K562 (cell line): Measurements from ENCODE around the gene ARAF. TPM values are rescaled to one million over a fixed set of nuclear protein-coding genes. Genes with fewer than 3 reads are reported as not detected.
A peak's percentile ranks its signal among the peaks of the same experiment; 100 is the strongest.

ENCODE experiments used
- CCAR2 ChIP-seq: fragments of 200-400 bp; formaldehyde crosslinking; IDR thresholded peaks from 2 replicates; pipeline ENCODE4 v1.6.1; 2017; ENCODE audit warnings: mild to moderate bottlenecking, low read depth, low read length
- E2F4 ChIP-seq: sonication (generic); formaldehyde crosslinking; IDR thresholded peaks from 2 replicates; pipeline ENCODE4 v1.8.0; 2022; ENCODE audit warnings: mild to moderate bottlenecking, low read depth, missing genetic modification reagents
- E2F8 ChIP-seq: fragments of 450-650 bp; IDR thresholded peaks from 2 replicates; pipeline ENCODE4 v1.7.1; 2018; ENCODE audit warnings: mild to moderate bottlenecking, low read depth; ENCODE audit not compliant: partially characterized antibody
- ERF ChIP-seq: fragments of 450-650 bp; formaldehyde crosslinking; IDR thresholded peaks from 2 replicates; pipeline ENCODE4 v1.4.0; 2020; ENCODE audit warnings: mild to moderate bottlenecking, mixed read lengths
- ETV5 ChIP-seq: sonication (generic); formaldehyde crosslinking; IDR thresholded peaks from 2 replicates; pipeline ENCODE4 v1.4.0; 2020; ENCODE audit warnings: low read depth, mild to moderate bottlenecking, missing genetic modification reagents
- GMEB1 ChIP-seq: fragments of 250-450 bp; sonication (Bioruptor Pico); IDR thresholded peaks from 2 replicates; pipeline ENCODE4 v1.4.0; 2020; ENCODE audit warnings: mild to moderate bottlenecking
- HDAC2 ChIP-seq: fragments of 450-650 bp; IDR thresholded peaks from 2 replicates; pipeline ENCODE4 v1.6.1; 2016; ENCODE audit warnings: mild to moderate bottlenecking
- HMGXB4 ChIP-seq: sonication (generic); formaldehyde crosslinking; IDR thresholded peaks from 2 replicates; pipeline ENCODE4 v1.8.1; 2023; ENCODE audit warnings: mild to moderate bottlenecking, missing genetic modification reagents
- MECOM ChIP-seq: fragments of 250-450 bp; sonication (Bioruptor Pico); IDR thresholded peaks from 2 replicates; pipeline ENCODE4 v1.8.0; 2022; ENCODE audit warnings: inconsistent platforms
- NR2F6 ChIP-seq: fragments of 450-650 bp; formaldehyde crosslinking; IDR thresholded peaks from 2 replicates; pipeline ENCODE4 v1.4.0; 2020; ENCODE audit warnings: mild to moderate bottlenecking
- SIN3B ChIP-seq: fragments of 450-650 bp; IDR thresholded peaks from 2 replicates; pipeline ENCODE4 v1.6.1; 2017; ENCODE audit warnings: low read depth, mild to moderate bottlenecking, moderate library complexity
- SRSF1 ChIP-seq: fragments of 200-400 bp; formaldehyde crosslinking; IDR thresholded peaks from 2 replicates; pipeline ENCODE4 v1.6.1; 2017; ENCODE audit warnings: mild to moderate bottlenecking, low read depth, low read length, moderate library complexity
- TFAP4 ChIP-seq: sonication (generic); formaldehyde crosslinking; IDR thresholded peaks from 2 replicates; pipeline ENCODE4 v1.8.0; 2022; ENCODE audit warnings: missing genetic modification reagents, mild to moderate bottlenecking, moderate library complexity, borderline replicate concordance
- ZFPM2 ChIP-seq: fragments of 250-450 bp; sonication (Bioruptor Pico); IDR thresholded peaks from 2 replicates; pipeline ENCODE4 v1.5.1; 2022; ENCODE audit warnings: mild to moderate bottlenecking
- ZNF197 ChIP-seq: fragments of 200-800 bp; sonication (Bioruptor generic); IDR thresholded peaks from 2 replicates; pipeline ENCODE4 v1.6.1; 2016; ENCODE audit warnings: low read depth, missing genetic modification characterization, missing compliant biosample characterization
- ZNF551 ChIP-seq: fragments of 250-450 bp; sonication (Bioruptor Pico); IDR thresholded peaks from 2 replicates; pipeline ENCODE4 v1.5.0; 2021; ENCODE audit warnings: mild to moderate bottlenecking, moderate library complexity
- ZSCAN32 ChIP-seq: fragments of 450-650 bp; formaldehyde crosslinking; IDR thresholded peaks from 2 replicates; pipeline ENCODE4 v1.4.0; 2020; ENCODE audit warnings: mild to moderate bottlenecking, moderate library complexity
- polyA plus RNA-seq, 8 experiments: library from polyadenylated mRNA; depleted of rRNA in 4 of 8; stranded (reverse) in 5 of 8; unstranded in 3 of 8; fragments of >200 nt; fragmentation: Nextera tagmentation in 2 of 8; fragmentation: Illumina TruSeq in 1 of 8; extraction: Ambion mirVana in 2 of 8; extraction: Trizol in 1 of 8; gene quantifications; 2 replicates each; pipeline versions ENCODE4 v1.2.1 to v1.2.3, GENCODE V29; 2011 to 2014; ENCODE audit warnings: inconsistent platforms in 1 of 8, missing spikeins in 1 of 8
- total RNA-seq, 7 experiments: library from RNA; depleted of rRNA in 6 of 7; stranded (reverse); fragments of >200 nt in 6 of 7; fragmentation: Illumina TruSeq in 2 of 7; extraction: Trizol in 2 of 7; gene quantifications; 2 replicates each; pipeline versions ENCODE4 v1.2.1 to v1.2.3, GENCODE V29; 2011 to 2021; ENCODE audit warnings: low replicate concordance in 1 of 7

The ARAF gene
- total and polyA plus RNA-seq, 9 of the 15 experiments (the other 6 are each of a cell fraction or from before 2014, with no cell fraction given): 5.5 to 70.0 (median 29.4) TPM

- TF ChIP-seq E2F8: no peak
- TF ChIP-seq GMEB1 (CRISPR knock-in tag): peak; percentile 92
- no peak for TF ChIP-seq CCAR2
- no peak for TF ChIP-seq ZNF551 (CRISPR knock-in tag)
- peak; percentile 72; the same call in 1 of the 2 replicates for TF ChIP-seq E2F4
- TF ChIP-seq ETV5 (CRISPR knock-in tag): peak; percentile 4; the same call in 1 of the 2 replicates
- peak; percentile 68; the same call in 1 of the 2 replicates for TF ChIP-seq ZNF197 (CRISPR knock-in tag)
- TF ChIP-seq ERF: no peak
- no peak for TF ChIP-seq SRSF1
- no peak for TF ChIP-seq ZFPM2 (CRISPR knock-in tag)
- TF ChIP-seq MECOM (CRISPR knock-in tag): no peak
- peak; percentile 75; the same call in 1 of the 2 replicates for TF ChIP-seq HMGXB4 (CRISPR knock-in tag)
- peak; percentile 34; the same call in 1 of the 2 replicates for TF ChIP-seq HDAC2
- TF ChIP-seq SIN3B: 0 out of 2 replicates have a peak, but pooled peaks have one; percentile 41
- TF ChIP-seq TFAP4 (CRISPR knock-in tag): peak; percentile 81
- TF ChIP-seq ZSCAN32: no peak
- no peak for TF ChIP-seq NR2F6 (CRISPR knock-in tag)
Observed at GRCh38 chrX:47619486-47620302, 58.7 kb downstream of the ARAF start, which contains the start of gene SYN1 (continued).
